ENCODE results near the gene BTNL9.
"Not testable (repeated sequence)": the region's sequence is repeated elsewhere in the genome, so short reads cannot be mapped to it uniquely, and the experiment has no call there.

BTNL9 gene

DNA sequence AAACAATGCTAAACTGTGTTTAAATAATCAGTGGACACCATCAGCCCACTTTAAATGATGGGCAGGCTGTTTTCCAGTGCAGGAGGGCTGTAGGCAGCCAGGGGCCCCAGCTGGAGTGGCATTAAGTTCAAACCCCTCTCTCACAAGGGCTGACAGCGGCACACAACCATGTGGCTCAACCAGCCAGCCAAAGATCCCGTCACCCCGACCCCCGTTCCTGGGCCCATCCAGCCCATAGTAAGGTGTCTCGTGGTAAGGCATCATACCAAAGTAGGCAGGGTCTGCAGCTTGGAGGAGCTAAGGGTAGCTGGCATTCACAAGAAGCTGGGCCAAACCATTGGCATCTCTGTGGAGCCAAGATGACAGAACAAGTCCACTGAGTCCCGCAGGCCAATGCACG is 24.9 kb downstream of the BTNL9 start:
- Mint-ChIP-seq H3K9me3 (ENCODE audit: low read depth) (no peaks in the 10 kb centered on the region), H3K27ac (no peak overlapping the region), H3K4me3 (no peak overlapping the region), H3K4me1 (ENCODE audit: low read depth) (no peaks in the 10 kb centered on the region), H3K36me3 (no peaks in the 10 kb centered on the region), H3K27me3 (peaks cover 57% of the 10 kb centered on the region)

DNA sequence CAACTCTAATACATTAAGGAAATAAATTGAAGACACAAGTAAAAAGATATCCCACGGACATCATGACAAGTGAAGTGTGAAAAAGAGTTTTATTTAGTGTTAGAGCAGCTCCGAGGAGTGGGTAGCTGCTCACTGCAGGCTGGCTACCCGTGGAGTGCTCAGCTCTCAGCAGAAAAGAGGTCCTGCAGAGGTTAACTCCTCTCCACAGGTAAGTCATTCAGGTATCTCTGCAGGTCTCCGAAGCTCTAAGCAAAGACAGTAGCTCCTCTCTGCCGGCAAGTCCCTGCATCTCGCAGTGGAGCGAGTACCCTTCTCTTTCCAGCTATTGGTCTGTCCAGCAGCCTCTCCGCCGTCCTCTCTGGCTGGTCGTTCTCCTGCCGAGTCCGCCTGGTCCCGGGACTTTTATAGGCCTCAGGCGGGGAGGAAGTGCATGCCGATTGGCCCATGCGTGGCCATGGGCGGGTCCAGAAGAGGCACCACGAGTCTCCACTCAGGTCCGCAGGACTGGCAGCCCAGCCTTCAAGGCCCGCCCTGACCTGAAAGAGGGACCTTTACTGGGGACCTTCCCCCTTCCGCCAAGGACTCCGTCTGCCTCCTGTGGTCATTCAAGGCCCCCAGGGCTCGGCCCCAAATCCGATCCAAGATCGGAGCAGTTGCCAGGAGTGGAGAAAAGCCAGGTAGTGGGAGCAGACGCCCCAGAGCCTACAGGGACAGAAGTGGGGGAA is 29.9 kb downstream of the BTNL9 start:
- Mint-ChIP-seq H3K4me1 (ENCODE audit: low read depth) (no peaks in the 10 kb centered on the region), H3K9me3 (ENCODE audit: low read depth) (no peaks in the 10 kb centered on the region), H3K4me3 (no peak overlapping the region), H3K27me3 (peaks cover 30% of the 10 kb centered on the region), H3K36me3 (no peaks in the 10 kb centered on the region), H3K27ac (no peak overlapping the region)

DNA sequence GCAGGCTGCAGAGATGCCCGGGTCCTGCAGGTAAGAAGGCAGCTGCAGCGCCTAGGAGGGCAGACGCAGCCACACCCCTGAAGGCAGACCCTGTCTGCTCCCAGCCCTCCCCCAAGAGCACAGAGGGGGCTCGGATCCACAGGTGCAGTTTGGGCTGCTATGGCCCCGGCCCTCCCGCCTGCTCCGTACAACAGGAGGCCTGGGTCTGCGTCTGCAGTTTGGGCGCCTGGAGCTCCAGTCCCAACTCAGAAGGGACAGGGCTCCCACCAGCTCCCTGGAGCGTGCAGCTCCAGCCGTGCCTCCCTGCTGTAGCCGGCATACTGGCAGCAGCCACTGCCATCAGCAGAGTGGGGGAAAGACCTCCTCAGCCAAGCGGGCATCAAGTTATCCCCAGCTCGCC is 30.5 kb downstream of the BTNL9 start:
- no peak overlapping the region for H3K4me3 Mint-ChIP-seq
- no peaks in the 10 kb centered on the region for H3K36me3 Mint-ChIP-seq
- H3K27ac Mint-ChIP-seq: no peak overlapping the region
- no peaks in the 10 kb centered on the region for H3K9me3 Mint-ChIP-seq (ENCODE audit: low read depth)
- H3K27me3 Mint-ChIP-seq: peaks cover 34% of the 10 kb centered on the region
- H3K4me1 Mint-ChIP-seq (ENCODE audit: low read depth): no peaks in the 10 kb centered on the region

DNA sequence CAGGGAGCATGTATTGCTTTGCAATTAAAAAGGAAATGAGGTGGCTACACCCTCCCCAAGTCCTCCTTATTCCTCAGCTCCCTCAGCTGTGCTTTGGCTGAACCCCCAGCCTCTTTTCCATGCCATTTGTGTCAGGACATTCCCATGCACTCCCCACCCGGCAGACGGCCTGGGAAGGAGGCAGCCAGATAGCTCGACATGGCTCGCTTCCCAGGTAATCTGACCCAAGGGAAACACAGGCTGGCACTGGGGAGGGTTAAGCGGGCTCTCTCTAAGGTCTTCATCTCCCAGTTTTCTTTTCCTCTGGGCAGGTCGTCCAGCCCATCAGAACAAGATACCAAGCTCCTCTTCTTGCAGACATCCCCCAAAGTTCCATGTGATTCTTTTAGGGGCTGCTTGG is 31.2 kb downstream of the BTNL9 start:
- Mint-ChIP-seq H3K4me3 (no peak overlapping the region), H3K27me3 (peaks cover 30% of the 10 kb centered on the region), H3K4me1 (ENCODE audit: low read depth) (no peaks in the 10 kb centered on the region), H3K36me3 (no peaks in the 10 kb centered on the region), H3K9me3 (ENCODE audit: low read depth) (no peaks in the 10 kb centered on the region), H3K27ac (no peak overlapping the region)

DNA sequence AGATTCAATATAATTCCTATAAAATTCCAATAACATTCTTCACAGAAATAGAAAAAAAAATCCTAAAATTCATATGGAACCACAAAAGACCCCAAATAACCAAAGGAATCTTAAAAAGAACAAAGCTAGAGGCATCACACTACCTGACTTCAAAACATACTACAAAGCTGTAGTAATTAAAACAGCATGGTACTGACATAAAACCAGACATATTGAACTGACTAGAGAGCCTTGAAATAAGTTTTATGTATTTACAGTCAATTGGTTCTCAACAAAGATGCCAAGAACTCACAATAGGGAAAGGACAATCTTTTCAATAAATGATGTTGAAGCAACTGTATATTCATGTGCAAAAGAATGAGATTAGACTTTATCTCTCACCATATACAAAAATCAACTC is 36.9 kb downstream of the BTNL9 start:
- no peaks in the 10 kb centered on the region for H3K4me1 Mint-ChIP-seq (ENCODE audit: low read depth)
- no peak overlapping the region for H3K27ac Mint-ChIP-seq
- no peak overlapping the region for H3K4me3 Mint-ChIP-seq
- H3K9me3 Mint-ChIP-seq (ENCODE audit: low read depth): no peaks in the 10 kb centered on the region
- H3K27me3 Mint-ChIP-seq: peaks cover 10% of the 10 kb centered on the region
- no peaks in the 10 kb centered on the region for H3K36me3 Mint-ChIP-seq

DNA sequence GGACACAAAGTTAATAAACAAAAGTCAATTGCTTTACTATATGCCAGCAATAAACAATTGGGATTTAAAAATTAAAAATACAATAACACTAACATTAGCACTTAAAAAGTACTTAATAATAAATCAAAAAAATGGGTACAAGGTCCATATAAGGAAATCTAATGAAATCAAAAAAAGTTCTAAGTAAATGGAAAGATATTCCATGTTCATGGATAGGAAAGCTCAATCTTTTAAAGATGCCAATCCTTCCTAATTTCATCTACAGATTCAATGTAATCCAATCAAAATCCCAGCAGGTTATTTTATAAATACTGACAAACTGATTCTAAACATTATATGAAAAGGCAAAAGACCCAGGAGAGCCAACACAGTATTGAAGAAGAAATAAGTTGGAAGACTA is 41.9 kb downstream of the BTNL9 start:
- H3K4me3 Mint-ChIP-seq: no peak overlapping the region
- H3K27ac Mint-ChIP-seq: no peak overlapping the region
- no peaks in the 10 kb centered on the region for H3K4me1 Mint-ChIP-seq (ENCODE audit: low read depth)
- H3K27me3 Mint-ChIP-seq: peaks cover 19% of the 10 kb centered on the region
- H3K9me3 Mint-ChIP-seq (ENCODE audit: low read depth): no peaks in the 10 kb centered on the region
- no peaks in the 10 kb centered on the region for H3K36me3 Mint-ChIP-seq

DNA sequence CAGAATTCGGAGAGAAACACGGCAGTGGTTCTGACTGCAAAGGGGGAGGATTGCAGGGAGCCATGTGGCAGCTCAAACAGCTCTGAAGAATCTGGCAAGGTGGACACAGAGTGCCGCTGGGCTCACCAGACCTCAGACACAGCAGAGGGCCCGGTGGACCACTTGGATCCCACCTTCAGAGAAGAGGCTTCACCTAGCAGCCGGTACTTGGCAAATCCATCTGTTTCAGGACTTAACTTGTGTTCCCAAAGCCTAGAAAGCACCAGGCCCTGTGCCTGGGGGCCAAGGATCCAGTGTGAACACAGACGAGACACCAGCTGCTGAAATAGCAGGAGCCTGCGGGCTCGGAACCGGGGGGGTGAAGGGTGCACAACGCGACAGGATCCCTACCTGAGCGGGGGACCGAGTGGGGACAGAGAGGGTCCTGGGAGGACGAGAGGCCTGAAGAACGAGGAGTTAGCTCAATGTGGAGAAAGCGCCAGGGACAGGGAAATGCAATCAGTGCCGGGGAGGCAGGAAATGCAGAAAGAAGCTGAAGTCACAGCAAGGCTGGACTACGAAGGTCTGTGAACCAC is 44.6 kb downstream of the BTNL9 start:
- Mint-ChIP-seq H3K4me3 (no peak overlapping the region), H3K27me3 (peaks cover 19% of the 10 kb centered on the region), H3K4me1 (ENCODE audit: low read depth) (no peaks in the 10 kb centered on the region), H3K36me3 (no peaks in the 10 kb centered on the region), H3K27ac (no peak overlapping the region), H3K9me3 (ENCODE audit: low read depth) (no peaks in the 10 kb centered on the region)

DNA sequence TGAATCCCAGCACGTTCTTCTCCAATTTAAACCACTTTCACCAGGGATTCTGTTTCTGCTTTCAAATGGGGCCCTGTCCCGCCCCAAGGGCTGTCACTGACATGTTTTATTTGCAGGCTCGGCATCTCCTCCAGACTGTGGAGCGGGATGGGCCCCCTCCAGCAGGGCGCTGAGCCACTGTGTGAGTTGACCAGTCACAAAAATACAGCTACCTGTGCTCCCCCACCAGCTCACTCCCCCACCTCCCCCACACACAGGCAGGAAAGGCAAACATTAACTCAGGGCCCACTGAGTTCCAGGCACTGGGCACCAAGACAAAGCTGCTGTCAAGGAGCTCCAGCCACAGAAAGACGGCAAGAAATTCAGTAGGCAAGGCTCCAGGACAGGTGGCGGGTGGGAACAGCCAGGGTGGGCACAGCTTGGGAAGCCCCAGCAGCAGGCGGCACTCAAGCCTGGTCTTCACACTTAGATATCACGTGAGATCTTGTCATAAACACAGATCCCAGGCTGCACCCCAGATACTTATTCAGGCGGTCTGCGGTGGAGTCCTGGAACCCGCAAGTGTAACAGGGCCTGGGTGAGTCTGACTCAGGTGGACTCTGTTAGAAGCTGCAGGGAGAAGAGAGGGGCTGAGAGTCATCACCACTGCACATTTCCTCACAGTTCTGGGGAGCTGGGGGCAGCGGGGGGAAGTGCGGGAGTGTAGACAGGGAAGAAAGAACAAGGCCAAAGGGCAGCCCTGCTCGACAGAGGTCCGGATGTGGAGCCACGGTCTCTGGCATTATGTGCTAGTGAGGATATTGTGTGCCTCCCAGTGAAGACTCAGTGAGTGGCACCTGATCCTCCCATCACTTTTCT is 46.2 kb downstream of the BTNL9 start:
- no peaks in the 10 kb centered on the region for H3K36me3 Mint-ChIP-seq
- no peaks in the 10 kb centered on the region for H3K9me3 Mint-ChIP-seq (ENCODE audit: low read depth)
- no peaks in the 10 kb centered on the region for H3K4me1 Mint-ChIP-seq (ENCODE audit: low read depth)
- H3K27ac Mint-ChIP-seq: no peak overlapping the region
- H3K27me3 Mint-ChIP-seq: peaks cover 19% of the 10 kb centered on the region
- no peak overlapping the region for H3K4me3 Mint-ChIP-seq

DNA sequence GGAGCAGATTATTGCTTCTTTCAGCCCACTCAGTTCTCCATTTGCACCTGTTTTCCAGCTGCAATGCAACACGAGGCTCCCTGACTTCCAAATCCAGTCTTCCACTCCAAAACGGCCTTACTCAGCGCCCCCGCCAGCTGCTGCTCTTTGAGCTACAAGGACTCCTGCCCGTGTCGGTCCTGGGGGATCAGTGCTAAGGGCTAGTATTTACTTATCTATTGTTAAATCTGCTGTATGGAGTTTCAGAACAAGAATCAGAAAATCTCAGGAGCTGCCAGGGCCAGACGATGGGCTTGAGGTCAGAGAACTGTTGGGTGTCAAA is 46.8 kb downstream of the BTNL9 start:
- Mint-ChIP-seq H3K27ac (no peak overlapping the region), H3K4me1 (ENCODE audit: low read depth) (no peaks in the 10 kb centered on the region), H3K36me3 (no peaks in the 10 kb centered on the region), H3K27me3 (peaks cover 19% of the 10 kb centered on the region), H3K4me3 (no peak overlapping the region), H3K9me3 (ENCODE audit: low read depth) (no peaks in the 10 kb centered on the region)

DNA sequence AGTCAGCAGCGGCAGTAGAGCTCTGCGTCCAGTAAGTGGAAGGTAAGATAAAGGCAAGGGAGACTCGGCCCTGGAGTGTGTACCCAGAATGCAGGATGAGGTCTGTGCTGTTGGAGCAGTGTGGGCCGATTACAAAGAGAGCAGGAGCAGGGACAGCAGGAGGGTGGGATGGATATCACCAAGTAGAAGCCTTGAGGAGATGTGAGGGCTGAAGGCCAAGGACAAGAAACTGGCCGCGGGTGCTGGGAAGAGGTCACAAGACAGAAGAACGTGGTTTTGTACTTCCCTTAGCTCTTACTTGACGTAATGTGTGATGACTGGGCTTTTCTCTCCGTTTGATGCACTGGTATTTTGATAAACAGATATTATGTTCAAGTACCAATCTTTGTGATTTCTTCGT is 47.2 kb downstream of the BTNL9 start:
- Mint-ChIP-seq H3K9me3 (ENCODE audit: low read depth) (no peaks in the 10 kb centered on the region), H3K27ac (no peak overlapping the region), H3K36me3 (no peaks in the 10 kb centered on the region), H3K27me3 (peaks cover 20% of the 10 kb centered on the region), H3K4me1 (ENCODE audit: low read depth) (no peaks in the 10 kb centered on the region), H3K4me3 (no peak overlapping the region)

DNA sequence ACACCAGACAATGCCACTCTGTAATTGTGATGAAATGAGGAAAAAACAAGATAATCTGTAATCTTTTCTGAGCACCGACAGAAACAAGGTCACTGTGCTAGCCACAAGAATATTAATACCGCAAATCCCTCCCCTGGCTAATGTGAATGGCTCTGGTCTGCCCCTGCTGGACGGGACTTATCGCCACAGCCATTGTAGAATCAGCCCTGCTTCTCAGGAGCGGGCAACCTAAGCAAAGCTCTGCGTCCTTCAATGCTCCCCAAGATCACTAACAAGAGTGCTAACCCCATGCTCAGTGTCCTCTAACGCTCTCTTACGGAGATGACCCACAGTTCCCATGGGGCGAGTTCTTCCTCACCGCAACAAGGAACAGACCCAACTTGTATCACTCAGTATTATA is 48.2 kb downstream of the BTNL9 start:
- peaks cover 21% of the 10 kb centered on the region for H3K27me3 Mint-ChIP-seq
- no peaks in the 10 kb centered on the region for H3K4me1 Mint-ChIP-seq (ENCODE audit: low read depth)
- H3K36me3 Mint-ChIP-seq: no peaks in the 10 kb centered on the region
- no peak overlapping the region for H3K27ac Mint-ChIP-seq
- H3K4me3 Mint-ChIP-seq: no peak overlapping the region
- no peaks in the 10 kb centered on the region for H3K9me3 Mint-ChIP-seq (ENCODE audit: low read depth)

DNA sequence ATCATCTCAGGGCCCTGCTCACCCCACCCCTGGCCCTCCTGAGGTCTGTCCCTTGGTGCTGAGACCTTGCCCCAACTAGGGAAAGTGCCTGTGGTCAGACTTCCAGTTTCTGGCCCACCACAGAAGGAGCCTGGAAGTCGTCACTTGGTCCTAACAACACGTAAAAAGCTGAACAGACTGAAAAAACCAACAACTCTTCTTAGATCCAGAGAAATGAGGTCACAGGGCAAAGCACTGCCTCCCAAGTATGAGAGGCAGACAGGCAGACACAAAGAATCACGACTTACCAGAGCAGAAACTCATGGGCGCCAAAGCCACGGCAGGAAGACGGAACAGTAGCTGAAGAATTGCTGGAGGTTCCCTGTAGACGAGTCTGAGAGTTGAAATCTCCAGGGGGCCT is 52.4 kb downstream of the BTNL9 start:
- Mint-ChIP-seq H3K4me3 (no peak overlapping the region), H3K9me3 (ENCODE audit: low read depth) (no peaks in the 10 kb centered on the region), H3K36me3 (no peaks in the 10 kb centered on the region), H3K27me3 (peaks cover 15% of the 10 kb centered on the region), H3K27ac (no peak overlapping the region), H3K4me1 (ENCODE audit: low read depth) (no peaks in the 10 kb centered on the region)

DNA sequence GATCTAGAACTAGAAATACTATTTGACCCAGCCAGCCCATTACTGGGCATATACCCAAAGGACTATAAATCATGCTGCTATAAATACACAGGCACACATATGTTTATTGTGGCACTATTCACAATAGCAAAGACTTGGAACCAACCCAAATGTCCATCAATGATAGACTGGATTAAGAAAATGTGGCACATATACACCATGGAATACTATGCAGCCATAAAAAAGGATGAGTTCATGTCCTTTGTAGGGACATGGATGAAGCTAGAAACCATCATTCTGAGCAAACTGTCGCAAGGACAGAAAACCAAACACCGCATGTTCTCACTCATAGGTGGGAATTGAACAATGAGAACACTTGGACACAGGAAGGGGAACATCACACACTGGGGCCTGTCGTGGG is 55.1 kb downstream of the BTNL9 start:
- H3K27me3 Mint-ChIP-seq: peaks cover 24% of the 10 kb centered on the region
- not testable (repeated sequence) for H3K27ac Mint-ChIP-seq; H3K4me1 Mint-ChIP-seq (ENCODE audit: low read depth); H3K4me3 Mint-ChIP-seq; H3K36me3 Mint-ChIP-seq; H3K9me3 Mint-ChIP-seq (ENCODE audit: low read depth)

DNA sequence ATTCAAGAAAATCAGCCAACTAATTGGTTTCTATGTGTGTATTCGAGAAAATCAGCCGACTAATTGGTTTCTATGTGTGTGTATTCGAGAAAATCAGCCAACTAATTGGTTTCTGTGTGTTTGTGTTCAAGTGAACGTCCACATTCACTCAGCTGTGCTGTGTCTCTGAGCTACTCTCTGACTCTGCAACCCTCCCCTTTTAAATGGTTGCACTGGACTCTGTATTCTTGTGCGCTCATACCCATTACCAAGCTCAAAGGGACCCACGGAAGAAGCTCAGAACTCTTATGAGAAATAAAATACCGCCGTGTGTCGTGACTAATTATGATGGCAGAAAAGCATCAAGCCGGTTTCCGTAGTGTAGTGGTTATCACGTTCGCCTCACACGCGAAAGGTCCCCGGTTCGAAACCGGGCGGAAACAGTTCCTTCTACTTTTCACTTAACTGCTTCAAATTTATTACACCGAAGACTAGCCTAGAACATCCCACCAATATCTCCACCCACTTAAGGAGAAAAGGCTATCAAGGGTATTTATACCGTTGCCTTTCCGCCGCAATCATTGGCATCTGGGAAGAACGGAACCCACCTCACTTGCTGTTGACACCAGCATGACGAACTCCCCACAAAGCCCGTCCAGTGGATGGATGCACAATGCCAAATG is 56.8 kb downstream of the BTNL9 start:
- H3K9me3 Mint-ChIP-seq (ENCODE audit: low read depth); H3K36me3 Mint-ChIP-seq; H3K4me1 Mint-ChIP-seq (ENCODE audit: low read depth); H3K27ac Mint-ChIP-seq; H3K4me3 Mint-ChIP-seq: not testable (repeated sequence)
- H3K27me3 Mint-ChIP-seq: peaks cover 25% of the 10 kb centered on the region

DNA sequence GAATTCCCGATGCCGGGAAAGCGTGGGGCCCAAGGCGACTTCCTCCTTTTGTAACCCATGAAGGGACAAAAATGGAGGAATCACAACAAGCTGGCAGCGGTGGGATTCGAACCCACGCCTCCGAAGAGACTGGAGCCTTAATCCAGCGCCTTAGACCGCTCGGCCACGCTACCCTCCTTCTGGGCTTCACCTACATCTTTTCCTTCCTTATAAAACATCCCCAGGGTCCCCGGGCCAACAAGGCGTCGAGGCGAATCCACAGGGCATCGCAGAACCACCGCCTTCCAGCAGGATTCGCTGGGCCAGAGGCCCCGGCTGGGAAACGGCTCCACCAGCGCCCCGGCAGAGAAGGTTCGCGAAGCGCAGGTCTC is 57.3 kb downstream of the BTNL9 start:
- not testable (repeated sequence) for H3K36me3 Mint-ChIP-seq; H3K27ac Mint-ChIP-seq; H3K4me3 Mint-ChIP-seq; H3K9me3 Mint-ChIP-seq (ENCODE audit: low read depth); H3K4me1 Mint-ChIP-seq (ENCODE audit: low read depth)
- H3K27me3 Mint-ChIP-seq: peaks cover 24% of the 10 kb centered on the region
